RCC 7860 (cell line): Measurements from ENCODE around the gene SS18L1.
"Not testable (repeated sequence)": the region's sequence is repeated elsewhere in the genome, so short reads cannot be mapped to it uniquely, and the experiment has no call there.

Experiments
- DNase-seq: peaks from one replicate; pipeline ENCODE4 v3.0.0-alpha.2; 2015; ENCODE audit warnings: low spot score
- FAIRE-seq: peaks from 2 replicates; lab custom pipeline; 2012; peaks lifted over from hg19 to GRCh38; lab: Jason Lieb, UNC

Gene SS18L1

GRCh38 chr20:62143081-62143956 lies at the start of gene SS18L1, which contains the start of gene PSMA7:
Gene SS18L1, plus strand, starts transcription at chr20:62143769. Its CDS starts 52 bp downstream, at chr20:62143821.
Gene PSMA7, minus strand, starts transcription at chr20:62143394. Its CDS starts 91 bp downstream, at chr20:62143303.
- FAIRE-seq (no peak), DNase-seq (peak; percentile 78)

- FAIRE-seq (no peak), DNase-seq (no peak)
These were observed 46.9 kb upstream of the SS18L1 start for GRCh38 chr20:62096421-62097380.

- FAIRE-seq (no peak), DNase-seq (no peak)
These were observed 45.6 kb upstream of the SS18L1 start for GRCh38 chr20:62097881-62098407.

DNA sequence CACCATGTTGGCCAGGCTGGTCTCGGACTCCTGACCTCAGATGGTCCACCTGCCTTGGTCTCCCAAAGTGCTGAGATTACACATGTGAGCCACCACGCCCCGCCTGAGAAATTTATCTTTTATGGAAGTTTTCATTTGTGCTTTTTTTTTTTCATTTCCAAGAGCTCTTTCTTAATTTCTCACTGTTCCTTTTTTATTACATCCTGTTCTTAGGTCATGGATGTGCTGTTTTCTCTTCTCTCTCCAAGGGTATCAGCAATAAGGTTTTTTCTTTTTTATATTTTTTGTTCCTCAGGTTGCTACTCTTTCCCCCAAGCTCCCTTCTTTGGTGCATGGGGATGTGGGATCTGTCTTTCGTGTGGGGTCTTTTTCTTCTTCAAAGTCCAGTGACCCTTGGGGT lies 42.5 kb upstream of the SS18L1 start:
- DNase-seq (no peak), FAIRE-seq (no peak)

GRCh38 chr20:62103508-62104233 lies 39.9 kb upstream of the SS18L1 start:
- FAIRE-seq (no peak), DNase-seq (no peak)

- FAIRE-seq, result no peak
- DNase-seq, result no peak
These were observed 39.3 kb upstream of the SS18L1 start for GRCh38 chr20:62104234-62104789.

- FAIRE-seq (no peak), DNase-seq (no peak)
These were observed 38.7 kb upstream of the SS18L1 start for GRCh38 chr20:62104791-62105345.

- FAIRE-seq, result no peak
- no peak for DNase-seq
These were observed 38.0 kb upstream of the SS18L1 start for GRCh38 chr20:62105592-62105991.

DNA sequence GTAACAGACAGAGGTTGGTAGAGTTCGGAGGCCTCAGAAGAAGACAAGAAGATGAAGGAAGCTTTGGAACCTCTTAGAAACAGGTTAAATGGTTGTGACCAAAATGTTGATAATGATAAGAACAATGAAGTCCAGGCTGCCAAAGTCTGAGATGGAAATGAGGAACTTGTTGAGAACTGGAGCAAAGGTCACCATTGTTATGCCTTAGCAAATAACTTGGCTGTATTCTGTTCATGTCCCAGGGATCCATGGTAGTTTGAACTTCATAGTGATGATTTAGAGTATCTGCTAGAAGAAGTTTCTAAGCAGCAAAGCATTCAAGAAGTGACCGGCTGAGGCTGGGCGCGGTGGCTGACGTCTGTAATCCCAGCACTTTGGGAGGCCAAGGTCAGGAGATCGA lies 32.4 kb upstream of the SS18L1 start:
- DNase-seq (no peak), FAIRE-seq (no peak)

DNA sequence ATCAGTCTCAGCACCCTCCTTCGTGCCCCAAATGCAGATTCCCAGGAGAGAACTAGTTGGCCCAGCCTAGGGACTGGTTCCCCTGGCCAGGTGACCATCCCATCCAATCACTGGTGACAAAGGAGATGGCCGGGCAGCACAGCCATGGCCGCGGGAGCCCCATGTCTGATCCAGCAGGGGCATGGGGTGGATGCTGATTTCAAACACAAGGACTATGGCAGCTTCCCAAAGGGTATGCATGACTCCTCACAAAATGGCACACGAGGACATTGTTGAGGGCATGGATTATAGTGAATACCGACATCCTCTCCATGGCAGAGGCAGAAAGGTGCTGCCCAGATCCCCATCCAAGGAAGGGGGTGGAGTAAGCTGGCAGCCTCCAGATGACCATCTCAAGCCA lies 31.2 kb upstream of the SS18L1 start:
- DNase-seq (no peak), FAIRE-seq (no peak)

GRCh38 chr20:62114894-62115293 lies 28.7 kb upstream of the SS18L1 start:
- FAIRE-seq (no peak), DNase-seq (no peak)

DNA sequence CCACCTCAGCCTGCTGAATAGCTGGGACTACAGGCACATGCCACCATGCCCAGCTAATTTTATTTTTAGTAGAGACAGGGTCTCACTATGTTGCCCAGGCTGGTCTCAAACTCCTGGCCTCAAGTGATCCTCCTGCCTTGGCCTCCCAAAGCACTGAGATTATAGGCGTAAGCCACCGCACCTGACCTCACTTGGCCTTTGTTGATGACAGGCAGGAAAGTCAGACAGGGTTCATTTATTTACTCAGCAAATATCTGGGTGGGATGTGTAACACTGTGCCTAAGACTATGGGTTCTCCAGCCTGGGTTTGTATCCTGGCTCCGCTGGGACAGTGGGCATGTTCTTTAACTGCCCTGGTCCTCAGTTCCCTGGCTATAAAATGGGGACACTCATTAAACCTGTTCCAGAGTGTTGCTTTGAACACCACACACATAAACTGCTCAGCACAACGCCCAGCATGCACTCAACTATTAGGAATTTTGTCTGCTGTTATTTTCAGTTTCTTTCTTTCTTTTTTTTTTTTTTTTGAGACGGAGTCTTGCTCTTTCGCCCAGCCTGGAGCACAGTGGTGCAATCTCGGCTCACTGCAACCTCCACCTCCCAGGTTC lies 27.7 kb upstream of the SS18L1 start:
- not testable (repeated sequence) for DNase-seq, FAIRE-seq

GRCh38 chr20:62116558-62117361 lies 26.8 kb upstream of the SS18L1 start:
- FAIRE-seq, result no peak

DNA sequence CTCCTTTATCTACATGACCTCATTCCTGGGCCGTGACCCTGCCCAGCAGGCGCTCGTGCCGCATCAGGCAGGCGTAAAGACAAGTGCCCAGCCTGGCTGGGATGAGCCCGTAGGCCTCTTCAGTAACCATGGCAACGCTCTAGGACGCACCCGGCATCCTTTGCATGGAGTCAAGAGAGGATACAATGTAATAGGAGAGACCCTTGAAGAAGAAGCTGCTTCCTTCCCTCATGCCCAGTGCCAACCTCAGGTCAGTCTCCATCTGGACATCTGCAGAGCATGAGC lies 26.3 kb upstream of the SS18L1 start:
- FAIRE-seq (no peak), DNase-seq (no peak)

More at GRCh38 chr20:62116558-62117361, 26.8 kb upstream of the SS18L1 start:
- DNase-seq, result no peak

DNA sequence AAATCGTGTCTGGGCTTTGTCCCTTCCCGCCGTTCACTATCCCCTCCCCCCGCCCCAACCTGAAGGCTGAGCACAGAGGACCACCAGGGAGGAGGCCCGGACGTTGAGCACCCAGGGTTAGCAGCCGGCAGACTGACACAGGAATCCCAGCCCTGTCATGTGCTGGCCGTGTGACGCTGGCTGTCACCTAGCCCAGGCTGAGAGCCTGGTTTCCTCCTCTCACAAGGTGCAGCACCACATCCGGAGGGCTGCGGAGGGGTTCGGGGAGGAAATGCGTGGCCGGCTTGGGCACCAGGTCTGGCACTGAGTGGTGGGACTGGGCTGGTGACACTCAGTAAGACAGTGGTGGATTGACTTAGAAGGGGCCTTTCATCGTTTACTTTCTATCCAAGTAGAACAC lies 25.9 kb upstream of the SS18L1 start:
- DNase-seq (no peak), FAIRE-seq (no peak)

GRCh38 chr20:62118113-62119043 lies 25.2 kb upstream of the SS18L1 start:
- FAIRE-seq (no peak), DNase-seq (no peak)

DNA sequence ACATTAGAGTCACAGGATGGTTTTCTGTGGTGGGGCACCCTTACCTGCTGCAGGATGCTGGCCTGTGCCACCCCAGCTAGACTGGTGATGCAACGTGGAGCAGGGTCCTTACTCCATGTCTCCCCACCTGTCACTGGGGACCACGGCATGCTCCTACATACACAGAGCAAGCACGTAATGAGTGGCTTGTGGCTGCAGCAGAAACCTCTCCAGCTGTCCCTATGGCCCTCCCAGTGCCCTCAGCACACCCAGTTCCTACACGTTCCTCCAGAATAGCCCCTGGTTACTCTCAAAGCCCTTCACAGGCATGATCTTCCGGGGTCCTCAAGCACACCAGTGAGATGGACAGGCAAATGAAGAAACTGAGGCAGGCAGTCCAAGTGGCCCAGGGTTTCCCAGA lies 24.5 kb upstream of the SS18L1 start:
- FAIRE-seq, result no peak
- DNase-seq, result no peak
